Endometrium (tissue), 2 donors: ENCODE measurements around the gene C1QTNF12.

Experiments used
- FAIRE-seq: peaks from 2 replicates; lab custom pipeline; 2012; peaks lifted over from hg19 to GRCh38; lab: Jason Lieb, UNC
- donor health status: control.
- donor health status: control.

The C1QTNF12 gene

GRCh38 chr1:1213345-1214265 lies 32.9 kb downstream of the C1QTNF12 start, which contains the start of gene TNFRSF4:
TNFRSF4 (minus strand) TSS chr1:1214153; CDS start chr1:1214127, 26 bp downstream.
- no peak for FAIRE-seq

GRCh38 chr1:1212780-1213344 lies 33.7 kb downstream of the C1QTNF12 start:
- FAIRE-seq, result no peak

- FAIRE-seq, result no peak
Measured at GRCh38 chr1:1211541-1212441, 34.7 kb downstream of the C1QTNF12 start.

DNA sequence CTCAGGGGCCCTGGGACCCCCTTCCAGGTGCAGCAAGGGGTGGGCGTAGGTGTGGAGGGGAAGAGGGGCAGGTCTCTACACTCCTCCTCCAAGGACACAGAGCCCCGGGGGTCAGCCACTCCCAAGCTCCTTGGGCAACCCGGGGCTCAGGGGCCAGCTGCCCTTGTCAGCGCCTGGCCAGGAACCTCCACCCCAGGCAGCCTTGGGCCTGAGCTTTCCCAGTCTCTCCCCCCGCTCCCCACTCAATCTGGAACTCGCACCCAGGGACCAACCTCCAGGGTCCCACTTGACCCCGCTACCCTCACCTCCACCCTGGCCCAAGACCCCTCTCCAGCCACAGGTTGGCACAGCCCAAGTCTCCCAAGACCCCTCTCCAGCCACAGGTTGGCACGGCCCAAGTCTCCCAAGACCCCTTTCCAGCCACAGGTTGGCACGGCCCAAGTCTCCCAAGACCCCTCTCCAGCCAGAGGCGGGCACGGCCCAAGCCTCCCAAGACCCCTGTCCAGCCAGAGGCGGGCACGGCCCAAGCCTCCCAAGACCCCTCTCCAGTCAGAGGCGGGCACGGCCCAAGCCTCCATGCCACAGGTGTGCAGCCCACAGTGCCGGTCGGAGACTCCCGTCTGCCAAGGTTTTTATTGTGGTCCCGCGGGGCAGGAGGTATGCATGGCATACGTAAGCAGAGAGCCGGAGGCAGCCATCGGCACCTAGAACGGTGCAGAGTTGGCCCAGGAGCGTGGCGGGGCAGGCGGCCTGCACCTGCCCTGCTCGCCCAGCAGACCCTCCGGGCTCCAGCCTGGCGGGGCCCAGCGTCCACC lies 35.6 kb downstream of the C1QTNF12 start:
- FAIRE-seq, result no peak

DNA sequence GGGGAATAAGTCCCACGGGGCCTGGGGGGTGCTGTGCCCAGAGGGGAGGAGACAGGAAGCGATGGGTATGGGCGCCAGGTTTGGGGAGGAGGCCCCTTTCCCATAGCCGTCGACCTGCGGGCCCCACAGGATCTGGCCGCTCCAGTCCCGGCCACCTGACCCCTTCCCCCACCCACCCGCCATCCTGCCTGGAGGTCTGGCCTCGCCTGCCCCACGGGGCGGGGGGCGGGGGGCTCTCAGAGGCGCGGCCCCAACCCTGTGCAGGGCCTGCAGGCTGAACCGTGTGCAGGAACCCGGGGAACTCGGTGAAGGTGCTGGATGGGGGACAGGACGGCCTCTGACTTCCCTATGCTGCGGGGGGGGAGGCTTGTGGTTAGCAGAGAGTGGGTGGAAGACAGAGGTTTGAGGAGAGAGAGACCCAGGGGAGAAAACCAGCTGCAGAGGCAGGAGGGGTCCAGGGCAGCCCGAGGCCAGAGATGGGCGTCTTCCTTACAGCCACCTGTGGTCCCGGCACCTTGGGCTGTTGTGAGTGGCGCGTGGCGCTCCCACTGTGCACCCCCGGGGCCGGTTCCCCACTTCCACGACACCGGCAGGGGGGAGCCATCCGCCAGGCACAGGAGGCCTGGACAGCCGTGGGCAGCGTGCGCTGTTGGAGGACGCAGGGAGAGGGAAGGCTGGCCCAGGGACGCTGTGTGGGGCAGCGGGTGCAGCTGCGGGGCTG lies 37.6 kb downstream of the C1QTNF12 start:
- no peak for FAIRE-seq

DNA sequence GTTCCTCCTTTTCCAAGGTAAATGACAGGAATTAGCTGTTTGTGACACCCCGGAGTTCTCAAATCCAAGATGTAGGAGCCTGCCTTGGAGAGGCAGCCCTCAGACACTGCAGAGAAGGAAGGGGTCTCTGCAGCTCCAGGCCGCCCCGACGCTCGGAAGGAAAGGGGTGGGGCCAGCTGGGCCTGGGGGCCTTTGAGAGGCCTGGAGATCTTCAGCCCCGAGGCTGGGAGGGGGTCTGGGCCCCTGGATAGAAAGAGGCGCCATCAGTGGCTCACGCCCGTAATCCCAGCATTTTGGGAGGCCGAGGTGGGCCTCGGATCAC lies 39.0 kb downstream of the C1QTNF12 start:
- FAIRE-seq, result no peak

DNA sequence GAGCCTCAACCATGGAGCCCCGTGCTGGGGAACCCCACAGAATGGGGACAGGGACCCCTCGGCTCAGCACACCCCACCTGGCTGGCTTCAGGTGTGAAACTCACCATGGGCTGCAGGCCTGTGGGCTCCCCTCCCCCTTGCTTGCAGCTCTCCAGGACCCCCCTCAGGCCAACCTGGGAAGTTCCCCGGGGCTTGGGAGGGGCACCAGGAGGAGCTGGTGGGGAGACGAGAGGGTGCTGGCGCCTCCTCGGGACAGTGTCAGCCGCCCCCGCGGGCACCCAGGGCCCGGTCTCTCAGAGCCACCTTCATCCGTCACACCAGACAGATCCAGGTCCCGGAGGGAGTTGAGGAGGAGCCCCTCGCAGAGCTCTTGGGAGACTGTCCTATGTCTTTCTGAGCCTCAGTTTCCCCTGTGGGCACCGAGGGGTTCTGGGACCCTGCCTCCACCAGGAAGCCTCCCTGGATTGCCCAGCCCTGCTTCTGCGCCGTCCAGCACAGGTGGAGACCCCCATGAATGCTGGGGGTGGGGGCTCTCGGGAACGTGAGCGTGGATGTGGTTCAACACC lies 39.5 kb downstream of the C1QTNF12 start:
- no peak for FAIRE-seq

GRCh38 chr1:1206376-1206965 lies 40.1 kb downstream of the C1QTNF12 start, which contains the start of gene TNFRSF18:
TNFRSF18 (minus strand) TSS chr1:1206592; CDS start chr1:1206571, 21 bp downstream.
- FAIRE-seq, result no peak

- no peak for FAIRE-seq
Measured at GRCh38 chr1:1205769-1206375, 40.6 kb downstream of the C1QTNF12 start.

GRCh38 chr1:1204998-1205768 lies 41.3 kb downstream of the C1QTNF12 start:
- no peak for FAIRE-seq

GRCh38 chr1:1204425-1204920 lies 42.0 kb downstream of the C1QTNF12 start:
- FAIRE-seq, result no peak

- no peak for FAIRE-seq
Measured at GRCh38 chr1:1203561-1204424, 42.7 kb downstream of the C1QTNF12 start.

DNA sequence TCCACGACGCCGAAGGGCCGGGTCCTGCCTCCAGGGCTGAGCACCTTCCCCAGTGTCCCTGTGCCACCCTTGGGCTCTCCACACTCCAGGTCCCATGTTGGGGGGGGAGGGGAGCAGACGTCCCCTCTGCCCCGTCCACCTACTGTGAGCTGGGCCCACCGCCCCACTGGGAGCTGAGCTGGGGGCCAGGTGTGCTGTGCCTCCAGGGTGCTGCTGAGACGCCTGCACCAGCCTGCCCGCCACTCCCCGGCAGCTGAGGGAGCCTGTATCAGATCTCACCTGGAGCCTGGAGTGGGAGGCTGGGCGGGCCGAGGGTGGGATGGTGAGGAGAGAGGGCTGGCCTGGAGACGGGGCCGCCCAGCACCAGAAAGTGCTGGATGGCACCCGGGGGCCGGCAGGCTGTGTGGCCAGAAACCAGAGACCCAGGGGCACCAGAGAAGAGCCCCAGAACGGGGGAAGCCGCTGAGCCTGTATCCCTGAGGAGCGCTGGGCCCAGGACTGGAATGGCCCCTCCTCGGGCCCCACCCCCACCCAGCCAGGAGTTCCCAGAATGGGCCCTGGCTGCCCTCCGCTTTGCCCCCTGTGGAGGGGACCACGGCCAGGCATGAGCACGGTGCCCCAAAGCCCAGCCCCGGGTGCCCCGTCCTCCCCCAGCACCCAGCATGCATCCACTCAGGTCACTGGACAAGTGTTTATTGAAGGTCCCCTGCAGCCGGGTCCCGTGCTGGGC lies 43.5 kb downstream of the C1QTNF12 start:
- FAIRE-seq, result no peak

DNA sequence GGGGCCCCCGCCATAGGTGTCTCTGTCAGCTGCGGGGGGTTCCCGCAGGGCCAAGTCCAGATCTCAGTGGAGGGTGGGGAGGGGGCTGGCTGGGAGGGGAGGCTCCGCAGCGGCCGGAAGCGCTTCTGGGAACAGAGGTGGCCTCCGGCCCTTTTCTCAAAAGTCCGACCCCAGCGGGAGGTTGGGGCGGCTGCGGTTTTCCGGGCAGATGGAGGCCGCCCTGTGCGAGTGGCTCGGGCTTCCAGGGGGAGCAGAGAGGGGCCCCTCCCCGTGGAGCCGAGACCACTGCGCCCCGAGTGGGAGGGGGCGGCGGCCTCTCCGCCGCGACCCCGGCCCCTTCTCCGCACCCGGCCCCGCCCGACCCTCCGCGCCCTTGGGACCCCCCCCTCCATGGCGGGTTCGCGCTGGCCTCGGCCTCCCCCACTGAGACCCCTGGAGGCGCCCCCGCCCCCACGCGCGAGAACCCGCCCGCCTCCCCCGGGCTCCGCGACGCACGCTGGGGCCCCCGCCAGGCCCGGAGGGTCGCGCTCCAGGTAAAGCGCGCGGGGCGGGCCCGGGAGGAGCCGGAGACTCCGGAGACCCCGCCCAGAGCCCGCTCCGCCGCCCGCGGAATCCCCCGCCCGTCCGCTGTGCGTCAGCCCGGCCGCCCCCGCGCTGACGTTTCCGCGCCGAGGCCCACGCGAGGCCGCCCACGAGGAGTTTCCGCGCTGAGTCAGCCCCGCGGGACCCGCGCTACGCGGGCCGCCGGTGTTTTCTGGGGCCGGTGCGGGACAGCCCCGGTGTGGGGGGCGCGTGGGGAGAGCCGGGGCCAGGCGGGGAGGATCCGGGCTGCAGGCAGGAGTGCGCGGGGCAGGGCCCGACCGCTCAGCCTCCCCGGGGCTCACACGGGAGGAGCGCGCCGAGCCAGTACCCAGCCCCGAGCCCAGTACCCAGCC lies 45.4 kb downstream of the C1QTNF12 start:
- FAIRE-seq, result no peak

DNA sequence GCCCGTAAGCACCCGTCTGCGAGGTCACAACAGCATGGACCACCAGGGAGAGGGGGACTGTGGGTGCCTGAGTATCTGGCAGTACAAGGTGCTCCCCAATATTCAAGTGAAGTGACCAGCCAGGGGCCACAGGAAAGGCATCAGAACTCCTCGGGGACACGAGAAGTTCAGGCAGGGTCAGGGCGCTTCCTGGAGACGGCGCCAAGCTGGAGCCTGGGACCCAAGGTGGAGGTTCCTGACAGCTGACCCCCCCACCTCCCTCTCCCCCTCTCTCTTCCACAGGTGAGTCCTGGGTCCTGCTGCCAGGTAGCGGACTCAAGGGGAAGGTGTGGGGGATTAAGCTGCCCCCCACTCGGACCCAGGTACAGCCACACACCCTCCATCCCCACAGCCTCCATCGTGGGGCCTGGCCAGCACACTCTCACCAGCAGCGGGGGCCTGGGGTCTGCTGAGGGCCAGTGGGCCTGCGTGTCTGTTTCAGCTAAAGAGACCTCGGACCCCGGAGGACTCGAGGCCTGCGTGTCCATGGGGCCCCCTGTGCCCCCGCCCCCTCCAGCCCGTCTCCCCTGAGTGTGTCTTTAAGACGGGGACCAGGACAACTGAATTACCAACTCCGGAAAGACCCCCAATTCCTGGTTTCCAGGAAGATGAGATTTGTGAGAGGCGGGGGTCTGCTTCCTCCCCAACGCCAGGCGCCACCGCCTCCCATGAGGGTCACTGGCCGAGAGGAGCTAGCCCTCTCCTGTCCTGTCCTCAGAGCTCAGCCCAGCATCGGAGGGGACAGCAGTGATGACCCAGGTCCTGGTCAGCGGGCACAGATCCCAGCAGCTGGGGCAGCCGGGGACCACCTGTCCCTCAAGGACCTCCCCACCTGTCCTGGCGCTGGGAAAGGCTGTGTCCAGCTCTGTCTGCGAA lies 46.3 kb downstream of the C1QTNF12 start:
- FAIRE-seq, result no peak
